H1 (cell line): Measurements from ENCODE around the gene RAB40A. TPM values are rescaled to one million over a fixed set of nuclear protein-coding genes. Genes with fewer than 3 reads are reported as not detected.

Source experiments
- CTCF ChIA-PET: fragments of 300-600 bp; sonication (Branson Sonifier 250); formaldehyde crosslinking; loops from one replicate; lab custom pipeline; 2021; ENCODE audit not compliant: partially characterized antibody; lab: Charles Lee
- POLR2A ChIA-PET: fragments of 300-600 bp; sonication (Branson Sonifier 250); formaldehyde crosslinking; loops from one replicate; lab custom pipeline; 2021; ENCODE audit warnings: inconsistent platforms; ENCODE audit not compliant: partially characterized antibody; lab: Charles Lee
- DNase-seq, 2 experiments: peaks; one replicate each; pipeline versions ENCODE4 v3.0.0 to v3.0.0-alpha.2; 2010 to 2022; ENCODE audit warnings: low spot score in 2 of 2, low read depth in 1 of 2, mixed read lengths in 1 of 2
- FAIRE-seq: peaks from 2 replicates; lab custom pipeline; 2011; peaks lifted over from hg19 to GRCh38; lab: Jason Lieb, UNC
- H2AFZ ChIP-seq: 2 replicates; pipeline ENCODE4 v1.8.1; 2012; ENCODE audit warnings: low read length, inconsistent platforms
- H2AK5ac ChIP-seq: 2 replicates; pipeline ENCODE4 v1.6.1; 2013; ENCODE audit warnings: low read depth, low read length
- H2BK120ac ChIP-seq: replicated peaks from 2 replicates; pipeline ENCODE3; 2013; ENCODE audit warnings: low read depth, low read length, inconsistent platforms
- H2BK12ac ChIP-seq: 2 replicates; pipeline ENCODE4 v1.6.1; 2013; ENCODE audit warnings: low read depth, low read length
- H2BK15ac ChIP-seq: 2 replicates; pipeline ENCODE4 v1.6.1; 2013; ENCODE audit warnings: low read length
- H2BK20ac ChIP-seq: 2 replicates; pipeline ENCODE4 v1.6.1; 2013; ENCODE audit warnings: low read length
- H2BK5ac ChIP-seq: 2 replicates; pipeline ENCODE4 v1.6.1; 2013; ENCODE audit warnings: low read depth, low read length
- H3K14ac ChIP-seq: 2 replicates; pipeline ENCODE4 v1.6.1; 2013; ENCODE audit warnings: inconsistent platforms; ENCODE audit not compliant: insufficient read length
- H3K18ac ChIP-seq: 2 replicates; pipeline ENCODE4 v1.6.1; 2013; ENCODE audit warnings: low read length; ENCODE audit errors: extremely low read depth
- H3K23ac ChIP-seq: 2 replicates; pipeline ENCODE4 v1.6.1; 2013; ENCODE audit warnings: inconsistent platforms; ENCODE audit not compliant: insufficient read length
- H3K23me2 ChIP-seq: 2 replicates; pipeline ENCODE4 v1.6.1; 2013; ENCODE audit warnings: low read depth, low read length
- H3K27ac ChIP-seq: 2 replicates; pipeline ENCODE4 v1.6.1; 2011; ENCODE audit warnings: low read depth, low read length, inconsistent platforms
- H3K27me3 ChIP-seq, 4 experiments: replicated peaks in 1 of 4; 1 replicate in 1 of 4; 2 replicates in 3 of 4; pipeline versions ENCODE4 v1.6.1 to v1.8.1; 2011 to 2013; ENCODE audit warnings: low read length in 3 of 4, mild to moderate bottlenecking in 3 of 4, inconsistent platforms in 2 of 4, mixed read lengths in 2 of 4, moderate library complexity in 1 of 4; ENCODE audit not compliant: control insufficient read depth in 3 of 4, insufficient read depth in 3 of 4; ENCODE audit errors: extremely low read depth in 1 of 4
- H3K36me3 ChIP-seq, 4 experiments: 2 replicates each; pipeline versions ENCODE4 v1.6.1 to v1.8.1; 2011 to 2013; ENCODE audit warnings: mild to moderate bottlenecking in 4 of 4, low read length in 3 of 4, moderate library complexity in 2 of 4, control low read depth in 1 of 4, inconsistent platforms in 1 of 4; ENCODE audit not compliant: insufficient read depth in 4 of 4, control insufficient read depth in 2 of 4
- H3K4ac ChIP-seq: replicated peaks from 2 replicates; pipeline ENCODE3; 2013; ENCODE audit warnings: low read length, low read depth, mixed read lengths, inconsistent platforms; ENCODE audit not compliant: insufficient read length
- H3K4me1 ChIP-seq, 4 experiments: replicated peaks in 1 of 4; 1 replicate in 1 of 4; 2 replicates in 3 of 4; pipeline versions ENCODE4 v1.6.1 to v1.8.1; 2011 to 2013; ENCODE audit warnings: low read length in 3 of 4, inconsistent platforms in 2 of 4, mixed read lengths in 1 of 4; ENCODE audit not compliant: insufficient read depth in 4 of 4, control insufficient read depth in 3 of 4
- H3K4me2 ChIP-seq, 2 experiments: 2 replicates each; pipeline versions ENCODE4 v1.6.1 to v1.8.1; 2011 to 2013; ENCODE audit warnings: low read depth in 2 of 2, low read length in 2 of 2, control low read depth in 1 of 2, inconsistent platforms in 1 of 2, mild to moderate bottlenecking in 1 of 2; ENCODE audit not compliant: insufficient read depth in 1 of 2
- H3K4me3 ChIP-seq, 4 experiments: fragments of 200-600, 300-600 bp in 1 of 4; sonication (generic), shearing (Covaris generic), sonication (Bioruptor Twin) in 1 of 4; 2 replicates each; pipeline versions ENCODE4 v1.5.1 to v1.8.1; 2011 to 2016; ENCODE audit warnings: low read length in 4 of 4, low read depth in 3 of 4, control low read depth in 2 of 4, inconsistent platforms in 2 of 4, mild to moderate bottlenecking in 2 of 4, mixed read lengths in 1 of 4, moderate library complexity in 1 of 4; ENCODE audit not compliant: insufficient read depth in 2 of 4; ENCODE audit errors: extremely low read depth in 1 of 4
- H3K56ac ChIP-seq: replicated peaks from 2 replicates; pipeline ENCODE3; 2013; ENCODE audit warnings: low read depth, mild to moderate bottlenecking, mixed read lengths, low read length, inconsistent platforms; ENCODE audit not compliant: insufficient read length
- H3K79me1 ChIP-seq: 2 replicates; pipeline ENCODE4 v1.6.1; 2013; ENCODE audit warnings: low read depth, low read length, control low read depth
- H3K79me2 ChIP-seq, 2 experiments: 2 replicates each; pipeline versions ENCODE4 v1.6.1 to v1.8.1; 2012 to 2013; ENCODE audit warnings: low read length in 2 of 2, mild to moderate bottlenecking in 2 of 2, inconsistent platforms in 1 of 2; ENCODE audit not compliant: insufficient read depth in 2 of 2, control insufficient read depth in 1 of 2
- H3K9ac ChIP-seq, 4 experiments: replicated peaks in 1 of 4; 1 replicate in 1 of 4; 2 replicates in 3 of 4; pipeline versions ENCODE4 v1.6.1 to v1.8.1; 2011 to 2013; ENCODE audit warnings: low read depth in 3 of 4, low read length in 3 of 4, control low read depth in 2 of 4, mild to moderate bottlenecking in 2 of 4, moderate library complexity in 2 of 4, inconsistent platforms in 1 of 4; ENCODE audit errors: extremely low read depth in 1 of 4
- H3K9me3 ChIP-seq, 2 experiments: 2 replicates each; pipeline versions ENCODE4 v1.6.1 to v1.8.1; 2012 to 2013; ENCODE audit warnings: mild to moderate bottlenecking in 2 of 2, moderate library complexity in 2 of 2, control low read depth in 1 of 2, inconsistent platforms in 1 of 2, low read depth in 1 of 2, low read length in 1 of 2, mixed read lengths in 1 of 2; ENCODE audit not compliant: insufficient read depth in 2 of 2
- H4K20me1 ChIP-seq, 2 experiments: replicated peaks in 1 of 2; 2 replicates each; pipeline versions ENCODE3 to v1.8.1; 2011 to 2013; ENCODE audit warnings: inconsistent platforms in 2 of 2, low read length in 2 of 2, mild to moderate bottlenecking in 1 of 2; ENCODE audit not compliant: insufficient read depth in 2 of 2, control insufficient read depth in 1 of 2
- H4K5ac ChIP-seq: 2 replicates; pipeline ENCODE4 v1.6.1; 2013; ENCODE audit warnings: low read length, low read depth, mixed read lengths, inconsistent platforms; ENCODE audit not compliant: insufficient read length
- H4K8ac ChIP-seq: 2 replicates; pipeline ENCODE4 v1.8.0; 2013; ENCODE audit warnings: mild to moderate bottlenecking, moderate library complexity, low read length, inconsistent platforms; ENCODE audit not compliant: insufficient read depth; ENCODE audit errors: extremely low read depth
- H4K91ac ChIP-seq: replicated peaks from 2 replicates; pipeline ENCODE3; 2013; ENCODE audit warnings: low read length, mixed read lengths, inconsistent platforms; ENCODE audit not compliant: insufficient read length
- KDM4A ChIP-seq: IDR thresholded peaks from one replicate; pipeline ENCODE4 v1.7.1; 2012; ENCODE audit warnings: low read depth, mild to moderate bottlenecking, moderate library complexity, low read length, inconsistent platforms; ENCODE audit not compliant: severe bottlenecking
- POLR2A ChIP-seq, 2 experiments: IDR thresholded peaks; 1 replicate in 1 of 2; 2 replicates in 1 of 2; pipeline ENCODE4 v1.6.1; 2011; ENCODE audit warnings: low read depth in 2 of 2, low read length in 2 of 2, mild to moderate bottlenecking in 2 of 2; ENCODE audit errors: control extremely low read depth in 1 of 2
- RNF2 ChIP-seq: fragments of 200-900, 300-1000 bp; sonication (generic); IDR thresholded peaks from 2 replicates; pipeline ENCODE4 v1.7.1; 2016; ENCODE audit warnings: borderline replicate concordance, low read depth, mild to moderate bottlenecking, antibody characterized with exemption, low read length; ENCODE audit not compliant: poor library complexity, severe bottlenecking; ENCODE audit errors: missing control alignments
- ZNF274 ChIP-seq: IDR thresholded peaks from 2 replicates; pipeline ENCODE4 v1.7.0; 2012; ENCODE audit warnings: low read length, borderline replicate concordance; ENCODE audit errors: extremely low read depth
- WGBS, 2 experiments: shearing (Covaris generic) in 1 of 2; methylation state at CpG; one replicate each; pipeline versions ENCODE4 v1.1.6 to v1.1.7; 2013 to 2015; ENCODE audit warnings: low lambda C conversion rate in 2 of 2, mixed read lengths in 2 of 2, inconsistent platforms in 1 of 2, low coverage in 1 of 2, missing lambda C conversion rate in 1 of 2; ENCODE audit not compliant: insufficient replicate concordance in 2 of 2, insufficient coverage in 1 of 2, insufficient read length in 1 of 2; ENCODE audit errors: extremely low coverage in 1 of 2, missing lambda C conversion rate in 1 of 2; 5-methylcytosine and 5-hydroxymethylcytosine counted together
- polyA plus RNA-seq, 7 experiments: library from polyadenylated mRNA; depleted of rRNA in 3 of 7; stranded (reverse) in 5 of 7; unstranded in 2 of 7; fragments of >200 nt in 5 of 7; fragments of 200-250 nt in 2 of 7; gene quantifications; 1 replicate in 5 of 7; 2 replicates in 1 of 7; 4 replicates in 1 of 7; pipeline versions ENCODE4 v1.2.1 to v1.2.3, GENCODE V29; 2011 to 2013; ENCODE audit warnings: missing spikeins in 2 of 7, mixed read lengths in 2 of 7
- total RNA-seq: library from RNA; stranded (reverse); fragmentation: NEBNext Ultra II Directional; extraction: Animal tissue kit (Norgen Biotek cat#: 25700); gene quantifications from 2 replicates; pipeline ENCODE4 v1.2.1, GENCODE V29; 2021

The RAB40A gene
- total and polyA plus RNA-seq, 2 of the 8 experiments (the other 6 are each of a cell fraction or from before 2014, with no cell fraction given): 0.09 to 0.21 TPM

- Histone ChIP-seq H2AFZ (no peak overlapping the region), H4K5ac (no peak overlapping the region), H3K9me3 (no peaks in the 10 kb centered on the region), H3K14ac (no peak overlapping the region), H3K4me1 (no peaks in the 10 kb centered on the region), H3K4me2 (no peak overlapping the region), H3K4me3 (no peak overlapping the region), H3K36me3 (no peaks in the 10 kb centered on the region), H2AK5ac (no peak overlapping the region), H3K4ac (no peak overlapping the region), H4K91ac (no peak overlapping the region), H3K23ac (no peak overlapping the region), H3K79me1 (no peaks in the 10 kb centered on the region), H3K23me2 (no peaks in the 10 kb centered on the region), H3K27me3 (no peaks in the 10 kb centered on the region), H2BK120ac (no peak overlapping the region), H2BK12ac (no peak overlapping the region), H2BK20ac (no peak overlapping the region), H3K18ac (no peak overlapping the region), H3K79me2 (no peaks in the 10 kb centered on the region), H2BK15ac (no peak overlapping the region), H4K8ac (no peak overlapping the region), H4K20me1 (no peaks in the 10 kb centered on the region), H2BK5ac (no peak overlapping the region), H3K9ac (no peak overlapping the region), H3K56ac (no peak overlapping the region), H3K27ac (no peak overlapping the region)
- DNase-seq (no peak), FAIRE-seq (no peak)
- 90% methylated on average over 4 of the region's 4 CpGs; no CpG with 5 or more reads in 1 of the 2 experiments for WGBS, 2 experiments
- ChIA-PET POLR2A (no interaction called here), CTCF (interaction anchor here (0.6 to 1.7 kb wide), 2 partner anchors 18 to 97 kb away, joined by 3 to 4 read pairs; no protein-coding TSS in a partner anchor)
- TF ChIP-seq POLR2A (IDR thresholded peaks at IDR 0.05; ENCODE audit: control extremely low read depth in 1 of 2, low read depth in 2 of 2, low read length in 2 of 2) (no peak), ZNF274 (no peak), RNF2 (no peak), KDM4A (no peak)
Measured at GRCh38 chrX:103520386-103520785, 1.1 kb upstream of the RAB40A start.
